HG03457 (cell line): ENCODE data around the gene RALBP1.

ENCODE experiments used
- ATAC-seq: cut with Tn5 transposase; IDR thresholded peaks from one replicate; pipeline ENCODE4 v1.9.1; 2021; ENCODE audit warnings: moderate number of reproducible peaks; ENCODE audit not compliant: unreplicated experiment

RALBP1 gene

DNA sequence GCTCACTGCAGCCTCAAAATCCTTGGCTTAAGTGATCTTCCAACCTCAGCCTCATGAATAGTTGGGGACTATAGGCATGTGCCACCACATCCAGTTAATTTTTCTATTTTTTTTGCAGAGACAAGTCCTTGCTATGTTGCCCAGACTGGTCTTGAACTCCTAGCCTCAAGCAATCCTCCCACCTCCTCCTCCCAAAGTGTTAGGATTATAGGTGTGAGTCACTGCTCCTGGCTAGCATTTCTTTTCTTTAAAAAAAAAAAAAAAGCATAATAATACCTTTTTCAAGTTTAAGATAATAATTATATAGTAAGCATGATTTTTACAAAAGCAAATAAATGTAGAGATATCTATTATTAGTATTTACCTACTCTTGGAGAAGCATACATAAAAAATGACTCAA is 103.0 kb downstream of the RALBP1 start:
- no peak for ATAC-seq

DNA sequence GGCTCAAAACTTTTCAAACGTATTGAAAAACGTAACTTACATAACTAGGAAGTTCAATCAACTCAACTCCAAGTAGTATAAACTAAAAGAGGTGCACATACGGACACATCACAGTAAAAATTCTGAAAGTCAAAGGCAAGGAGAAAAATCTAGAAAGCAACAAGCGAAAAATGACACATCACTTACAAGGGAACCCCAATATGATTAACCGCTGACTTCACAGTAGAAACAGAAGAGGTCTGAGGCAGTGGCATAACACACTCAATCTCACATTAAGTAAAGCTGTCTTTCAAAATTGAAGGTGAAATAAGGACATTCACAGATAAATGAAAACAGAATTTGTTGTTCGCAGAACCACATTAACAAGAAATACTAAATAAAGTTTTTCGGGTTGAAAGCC is 106.4 kb downstream of the RALBP1 start:
- ATAC-seq, result no peak

DNA sequence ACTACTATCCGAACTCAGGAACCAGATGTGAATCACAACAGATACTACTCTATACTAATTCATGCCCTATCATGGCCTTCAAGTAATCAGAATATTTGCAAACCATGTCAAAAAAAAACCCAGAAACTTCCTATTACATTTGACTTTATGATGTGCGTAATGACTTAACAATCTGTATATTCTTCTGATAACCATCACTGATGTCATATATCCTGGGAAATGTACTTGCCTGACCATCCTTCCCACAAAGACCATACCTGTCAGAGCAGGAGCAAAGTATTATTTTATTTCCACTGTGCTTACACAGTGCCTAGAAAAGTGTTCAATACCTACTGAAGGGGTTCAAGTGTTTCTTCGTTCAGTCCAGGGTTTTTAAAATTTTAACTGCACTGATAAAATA is 111.5 kb downstream of the RALBP1 start:
- no peak for ATAC-seq
